HG02588 (cell line): ENCODE results near the gene OCLN.
"Not testable (repeated sequence)": the region's sequence is repeated elsewhere in the genome, so short reads cannot be mapped to it uniquely, and the experiment has no call there.

Experiments
- ATAC-seq: cut with Tn5 transposase; IDR thresholded peaks from one replicate; pipeline ENCODE4 v1.9.1; 2021; ENCODE audit warnings: mild to moderate bottlenecking, moderate library complexity; ENCODE audit not compliant: unreplicated experiment

OCLN gene

GRCh38 chr5:69489246-69489645, 3.3 kb upstream of the OCLN start:
- ATAC-seq, result no peak

GRCh38 chr5:69491027-69491426, 1.6 kb upstream of the OCLN start:
- ATAC-seq, result no peak

DNA sequence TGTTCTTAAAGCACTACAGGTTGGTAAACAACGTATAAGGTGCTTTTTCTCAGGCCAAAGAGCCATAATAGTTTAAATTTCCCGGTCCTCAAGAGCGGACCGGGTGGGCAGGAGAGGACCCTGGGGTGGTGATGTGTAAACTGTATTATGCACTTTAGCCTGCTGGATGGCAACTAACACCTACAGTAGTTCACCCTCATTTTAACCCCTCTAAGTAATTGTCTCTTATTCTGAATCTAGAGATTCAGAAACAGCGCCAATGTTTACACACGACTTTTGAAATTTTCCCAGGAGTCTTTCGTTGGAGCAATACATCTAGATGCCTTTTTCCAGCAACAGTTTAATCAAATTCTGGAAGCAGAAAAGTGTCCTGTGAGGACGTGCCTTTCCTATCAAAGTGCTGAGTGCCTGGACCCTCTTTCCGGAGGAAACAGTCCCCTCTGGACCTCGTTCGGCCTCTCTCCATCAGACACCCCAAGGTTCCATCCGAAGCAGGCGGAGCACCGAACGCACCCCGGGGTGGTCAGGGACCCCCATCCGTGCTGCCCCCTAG, 676 bp upstream of the OCLN start:
- no peak for ATAC-seq

GRCh38 chr5:69492923-69493395, 369 bp downstream of the OCLN start:
- peak; percentile 29 for ATAC-seq

DNA sequence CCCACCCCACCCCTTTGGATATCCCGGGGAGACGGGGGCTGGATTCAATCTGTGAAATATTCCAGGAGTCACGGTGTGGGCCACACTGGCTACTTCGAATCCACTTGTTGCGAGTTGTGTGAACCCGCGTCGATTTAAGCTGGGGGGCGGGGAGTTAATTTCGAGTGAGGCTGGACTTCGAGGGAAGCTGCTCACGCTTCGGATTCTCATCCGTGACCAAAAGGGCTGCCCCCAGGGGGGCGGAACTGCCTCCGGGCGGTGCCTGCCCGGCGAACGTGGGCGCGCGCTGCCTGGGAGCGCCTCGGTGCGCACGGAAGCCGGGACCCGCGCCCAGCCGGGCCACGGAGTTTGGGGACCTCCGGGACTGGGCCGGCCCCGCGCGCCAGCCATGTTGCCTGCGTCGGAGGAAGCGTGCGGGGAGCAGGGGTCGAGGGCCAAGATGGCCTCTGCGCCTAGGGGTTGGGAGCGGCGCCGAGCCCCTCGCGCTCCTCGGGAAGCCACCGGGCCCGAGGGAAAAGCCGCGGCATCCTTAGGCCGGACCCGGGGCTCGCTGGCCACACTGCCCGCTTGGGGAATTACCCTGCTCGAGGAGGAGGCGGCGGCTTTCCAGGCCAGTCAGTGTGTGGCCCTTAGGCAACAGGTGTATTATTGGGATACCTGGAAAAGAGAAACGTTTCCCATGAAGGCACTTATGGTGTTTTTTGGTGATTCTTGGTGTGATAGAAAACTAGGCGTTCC, 975 bp downstream of the OCLN start:
- no peak for ATAC-seq

DNA sequence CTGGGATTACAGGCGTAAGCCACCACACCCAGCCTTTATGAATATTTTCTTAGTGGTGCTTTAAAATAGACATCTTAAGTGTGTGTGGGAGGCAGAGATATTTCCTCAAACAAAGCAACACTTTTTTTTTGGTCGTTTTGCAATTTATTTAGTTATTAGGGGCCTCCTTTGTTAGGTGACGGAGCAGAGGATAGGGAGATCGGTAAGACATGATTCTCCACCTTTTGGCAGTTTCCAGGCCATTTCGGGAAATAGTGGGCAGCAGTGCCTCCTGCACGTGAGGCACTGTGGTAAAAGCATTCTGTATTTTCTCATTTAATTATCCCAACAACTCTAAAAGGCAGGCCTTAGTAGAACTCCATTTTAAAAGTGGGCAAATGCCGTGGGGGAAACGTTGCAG, 1.9 kb downstream of the OCLN start:
- no peak for ATAC-seq

GRCh38 chr5:69497006-69497520, 4.5 kb downstream of the OCLN start:
- no peak for ATAC-seq

DNA sequence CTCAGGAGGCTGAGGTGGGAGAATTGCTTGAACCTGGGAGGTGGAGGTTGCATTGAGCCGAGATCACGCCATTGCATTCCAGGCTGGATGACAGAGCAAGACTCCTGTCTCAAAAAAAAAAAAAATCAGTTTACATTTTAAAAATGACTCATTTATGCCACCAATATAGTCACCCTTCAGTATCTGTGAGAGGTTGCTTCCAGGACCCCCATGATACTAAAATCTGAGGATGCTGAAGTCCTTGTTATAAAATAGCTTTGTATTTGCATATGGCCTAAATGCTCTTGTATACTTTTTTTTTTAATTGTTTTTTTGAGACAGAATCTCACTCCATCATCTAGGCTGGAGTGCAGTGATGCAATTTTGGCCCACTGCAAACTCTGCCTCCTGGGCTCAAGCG, 5.8 kb downstream of the OCLN start:
- no peak for ATAC-seq

DNA sequence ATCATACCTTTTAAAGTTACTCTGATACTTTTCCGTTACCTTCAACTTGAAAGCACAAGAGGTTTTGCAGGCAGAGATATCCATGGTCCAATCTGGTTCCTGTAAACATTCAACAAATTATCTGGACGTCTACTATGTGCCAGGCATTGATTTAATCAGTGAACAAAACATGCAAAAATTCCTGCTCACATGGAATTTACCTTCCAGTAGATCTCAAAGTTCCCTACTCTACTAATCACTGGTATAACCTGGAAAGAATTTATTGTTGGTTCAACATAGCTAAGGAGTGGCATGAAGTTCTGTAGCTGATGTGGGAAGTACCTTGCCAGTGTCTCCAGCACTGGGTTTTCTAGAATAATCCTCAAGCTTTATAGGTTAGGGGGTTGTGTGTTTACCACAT, 9.8 kb downstream of the OCLN start:
- no peak for ATAC-seq

DNA sequence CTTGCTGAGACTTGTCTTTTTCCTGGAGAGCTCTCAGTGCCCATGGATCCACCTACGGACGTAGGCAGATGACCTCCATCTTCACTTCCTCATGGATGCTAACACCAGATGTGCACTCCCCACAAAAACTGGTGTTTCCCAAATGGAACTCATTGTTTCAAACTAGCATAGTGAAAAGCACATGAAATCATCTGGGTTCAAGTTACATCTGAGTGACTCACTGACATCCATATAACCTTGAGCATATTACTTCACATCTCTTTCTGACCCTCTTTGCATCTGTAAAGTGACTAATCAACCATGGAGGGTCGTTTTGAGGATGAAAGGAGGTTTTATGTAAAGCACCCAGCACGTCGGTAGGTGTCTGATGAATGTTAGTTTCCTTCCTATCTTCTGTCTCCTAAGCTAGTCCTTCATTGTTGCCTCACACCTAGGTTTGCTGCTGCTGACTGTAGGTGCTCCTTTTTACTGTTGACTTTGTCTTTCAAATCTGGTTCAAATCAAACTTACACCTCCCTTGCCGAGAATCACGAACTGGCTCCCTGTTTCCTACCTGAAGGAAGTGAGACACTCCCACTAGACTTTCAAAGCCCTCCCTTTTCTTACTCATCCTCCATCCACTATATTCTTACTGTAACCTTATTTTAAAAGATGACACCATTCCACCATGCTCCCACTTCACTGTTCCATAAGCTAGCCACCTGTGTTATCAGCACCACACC, 10.3 kb downstream of the OCLN start:
- no peak for ATAC-seq

DNA sequence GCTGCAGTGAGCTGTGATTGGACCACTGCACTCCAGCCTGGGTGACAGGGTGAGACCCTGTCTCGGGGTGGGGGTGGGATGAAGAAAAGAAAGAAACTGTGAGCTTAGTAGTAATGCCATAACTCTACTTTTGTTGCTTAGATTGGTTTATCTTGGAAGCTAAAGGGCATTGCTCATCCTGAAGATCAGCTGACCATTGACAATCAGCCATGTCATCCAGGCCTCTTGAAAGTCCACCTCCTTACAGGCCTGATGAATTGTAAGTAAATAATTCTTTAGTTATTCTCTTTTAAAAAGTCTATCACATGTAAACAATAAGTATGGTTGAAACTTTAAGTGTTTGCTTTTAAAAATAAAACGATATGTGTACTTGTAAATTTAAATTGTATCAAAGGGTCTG, 11.4 kb downstream of the OCLN start:
- no peak for ATAC-seq

DNA sequence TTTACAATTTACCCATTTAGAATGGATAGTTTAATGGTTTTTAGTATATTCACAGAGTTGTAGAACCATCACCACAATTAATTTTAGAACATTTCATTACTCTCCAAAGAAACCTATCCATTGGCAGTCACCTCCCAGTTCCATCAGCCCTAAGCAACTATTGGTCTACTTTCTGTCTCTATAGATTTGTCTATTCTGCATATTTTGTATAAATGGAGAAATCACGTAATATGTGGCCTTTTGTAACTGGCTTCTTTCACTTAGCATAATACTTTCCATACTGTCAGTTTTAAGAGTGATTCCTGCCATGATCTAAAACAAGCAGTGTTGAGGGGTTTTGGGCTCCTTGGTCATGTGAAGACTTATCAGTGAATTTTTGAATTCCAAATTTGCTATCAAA, 12.7 kb downstream of the OCLN start:
- ATAC-seq, result no peak

DNA sequence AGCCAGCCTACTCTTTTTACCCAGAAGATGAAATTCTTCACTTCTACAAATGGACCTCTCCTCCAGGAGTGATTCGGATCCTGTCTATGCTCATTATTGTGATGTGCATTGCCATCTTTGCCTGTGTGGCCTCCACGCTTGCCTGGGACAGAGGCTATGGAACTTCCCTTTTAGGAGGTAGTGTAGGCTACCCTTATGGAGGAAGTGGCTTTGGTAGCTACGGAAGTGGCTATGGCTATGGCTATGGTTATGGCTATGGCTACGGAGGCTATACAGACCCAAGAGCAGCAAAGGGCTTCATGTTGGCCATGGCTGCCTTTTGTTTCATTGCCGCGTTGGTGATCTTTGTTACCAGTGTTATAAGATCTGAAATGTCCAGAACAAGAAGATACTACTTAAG, 16.6 kb downstream of the OCLN start:
- no peak for ATAC-seq

GRCh38 chr5:69510694-69511093, 18.1 kb downstream of the OCLN start:
- no peak for ATAC-seq

- no peak for ATAC-seq
Measured at GRCh38 chr5:69512740-69513260, 20.2 kb downstream of the OCLN start.

DNA sequence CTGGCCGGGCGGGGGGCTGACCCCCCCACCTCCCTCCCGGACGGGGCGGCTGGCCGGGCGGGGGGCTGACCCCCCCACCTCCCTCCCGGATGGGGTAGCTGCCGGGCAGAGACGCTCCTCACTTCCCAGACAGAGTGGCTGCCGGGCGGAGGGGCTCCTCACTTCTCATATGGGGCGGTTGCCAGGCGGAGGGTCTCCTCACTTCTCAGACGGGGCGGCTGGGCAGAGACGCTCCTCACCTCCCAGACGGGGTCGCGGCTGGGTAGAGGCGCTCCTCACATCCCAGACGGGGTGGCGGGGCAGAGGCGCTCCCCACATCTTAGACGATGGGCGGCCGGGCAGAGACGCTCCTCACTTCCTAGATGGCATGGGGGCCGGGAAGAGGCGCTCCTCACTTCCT, 23.0 kb downstream of the OCLN start:
- not testable (repeated sequence) for ATAC-seq

- ATAC-seq, result no peak
Measured at GRCh38 chr5:69516769-69517168, 24.2 kb downstream of the OCLN start.

DNA sequence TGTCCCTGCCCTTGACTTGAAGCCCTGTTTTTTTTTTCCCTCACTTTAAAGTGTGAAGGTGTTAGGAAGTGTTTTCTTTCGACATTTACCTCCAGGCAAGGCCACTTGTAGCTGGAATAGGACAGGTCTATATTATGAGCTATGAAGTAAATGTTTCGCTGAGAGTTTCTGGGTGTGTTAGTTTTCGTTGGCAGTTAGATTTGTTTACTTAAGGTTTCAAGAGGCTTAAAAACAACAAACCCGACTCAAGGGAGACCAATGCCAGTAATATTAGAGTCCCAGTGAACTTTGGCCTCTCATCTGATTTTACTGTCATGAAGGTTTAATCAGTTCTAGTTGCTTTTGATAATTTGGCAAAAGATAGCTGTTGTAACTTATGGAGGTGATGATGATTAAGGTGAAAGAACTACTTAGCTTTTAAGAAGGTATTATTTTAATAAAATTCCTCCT, 25.2 kb downstream of the OCLN start:
- no peak for ATAC-seq

DNA sequence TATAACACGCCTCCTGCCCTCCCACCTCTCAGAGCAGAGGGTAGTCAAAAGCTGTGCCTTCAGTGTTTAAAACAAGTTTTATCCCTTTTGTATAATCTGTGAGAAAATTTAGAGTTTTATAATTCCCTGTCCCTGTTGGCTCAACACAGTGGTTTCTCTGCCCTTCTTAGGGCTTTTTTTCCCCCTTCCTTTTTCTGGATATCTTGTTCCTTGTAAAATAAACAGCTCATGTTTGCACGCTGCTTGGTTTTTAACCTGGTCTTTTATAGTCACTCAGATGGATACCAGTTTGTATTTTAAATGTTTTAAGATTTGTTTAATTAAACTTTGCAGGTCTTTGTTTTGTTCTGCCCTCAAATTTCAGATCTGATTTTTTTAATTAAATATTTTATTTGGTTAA, 26.7 kb downstream of the OCLN start:
- ATAC-seq, result no peak

GRCh38 chr5:69522035-69522434, 29.4 kb downstream of the OCLN start:
- ATAC-seq, result no peak

DNA sequence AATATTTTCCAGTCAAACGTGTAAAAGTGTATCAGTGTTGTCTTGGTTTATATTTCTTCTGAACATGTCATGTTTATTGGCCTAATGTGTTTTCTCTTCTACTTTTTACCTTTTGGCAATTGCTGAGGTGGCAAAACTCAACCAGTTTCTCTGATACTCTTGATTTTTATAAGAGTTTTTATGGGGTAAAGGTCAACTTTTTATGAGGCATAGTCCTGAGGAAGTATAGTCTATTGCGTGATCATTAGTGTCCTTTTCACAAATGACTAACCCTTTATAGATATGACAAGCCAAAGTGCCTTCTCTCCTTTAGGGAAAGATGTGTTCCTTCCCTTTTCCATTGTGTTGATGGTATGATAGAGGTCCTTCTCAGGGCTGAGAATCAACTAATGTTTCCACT, 32.9 kb downstream of the OCLN start:
- no peak for ATAC-seq

DNA sequence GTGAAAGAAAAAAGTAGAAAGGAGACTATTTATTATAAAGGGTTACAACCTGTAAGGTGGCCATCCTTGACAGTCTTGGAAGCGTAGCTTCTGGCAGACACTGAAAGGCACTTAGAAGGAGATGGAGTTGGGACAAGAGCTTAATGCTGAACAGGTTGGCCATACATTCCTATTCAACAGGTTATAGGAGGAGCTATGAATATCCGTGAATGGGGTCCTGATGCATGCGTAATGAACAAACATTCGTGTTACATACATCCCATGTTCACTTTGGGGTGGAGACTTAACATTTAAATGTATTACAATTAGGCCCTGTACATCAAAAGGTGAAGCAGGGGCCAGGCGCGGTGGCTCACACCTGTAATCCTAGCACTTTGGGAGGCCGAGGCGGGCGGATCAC, 34.1 kb downstream of the OCLN start:
- ATAC-seq, result no peak
